Mucosa of rectum (tissue), 2 donors: Measurements from ENCODE around the gene CDKL4.

Experiments used
- H3K27ac ChIP-seq, 2 donors: one replicate each; pipeline ENCODE4 v1.7.0; 2013; ENCODE audit warnings: inconsistent platforms in 2 of 2, low read depth in 2 of 2, low read length in 2 of 2
- H3K27me3 ChIP-seq, 2 donors: one replicate each; pipeline ENCODE4 v1.7.0; 2013; ENCODE audit warnings: low read length in 2 of 2; ENCODE audit not compliant: control insufficient read depth in 2 of 2, insufficient read depth in 2 of 2
- H3K36me3 ChIP-seq, 2 donors: one replicate each; pipeline ENCODE4 v1.7.0; 2013; ENCODE audit warnings: low read length in 2 of 2; ENCODE audit not compliant: control insufficient read depth in 2 of 2, insufficient read depth in 2 of 2
- H3K4me1 ChIP-seq, 2 donors: one replicate each; pipeline ENCODE4 v1.7.0; 2013; ENCODE audit warnings: low read length in 2 of 2, mild to moderate bottlenecking in 1 of 2; ENCODE audit not compliant: control insufficient read depth in 2 of 2, insufficient read depth in 2 of 2
- H3K4me3 ChIP-seq, 2 donors: one replicate each; pipeline ENCODE4 v1.7.0; 2013; ENCODE audit warnings: low read length in 2 of 2
- H3K9ac ChIP-seq, 2 donors: one replicate each; pipeline ENCODE4 v1.7.0; 2013; ENCODE audit warnings: low read length in 2 of 2, low read depth in 1 of 2, mild to moderate bottlenecking in 1 of 2
- H3K9me3 ChIP-seq, 2 donors: one replicate each; pipeline ENCODE4 v1.7.0; 2013; ENCODE audit warnings: low read length in 2 of 2; ENCODE audit not compliant: control insufficient read depth in 2 of 2
- donor health status: healthy.
- donor health status: Normal muscosa, but diverticular disease.

CDKL4 gene

GRCh38 chr2:39136799-39137198 lies 107.0 kb downstream of the CDKL4 start:
- no peaks in the 10 kb centered on the region for H3K27me3 ChIP-seq
- H3K9me3 ChIP-seq = no peaks in the 10 kb centered on the region
- H3K9ac ChIP-seq = no peak overlapping the region
- no peaks in the 10 kb centered on the region for H3K36me3 ChIP-seq
- H3K4me3 ChIP-seq = no peak overlapping the region
- H3K27ac ChIP-seq = no peak overlapping the region
- H3K4me1 ChIP-seq = no peaks in the 10 kb centered on the region

GRCh38 chr2:39135690-39136259 lies 108.0 kb downstream of the CDKL4 start:
- Histone ChIP-seq H3K4me1 (no peaks in the 10 kb centered on the region), H3K4me3 (no peak overlapping the region), H3K9ac (no peak overlapping the region), H3K36me3 (no peaks in the 10 kb centered on the region), H3K27ac (no peak overlapping the region), H3K27me3 (no peaks in the 10 kb centered on the region), H3K9me3 (no peaks in the 10 kb centered on the region)

- Histone ChIP-seq H3K27me3 (no peaks in the 10 kb centered on the region), H3K4me1 (no peaks in the 10 kb centered on the region), H3K9ac (no peak overlapping the region), H3K36me3 (no peaks in the 10 kb centered on the region), H3K27ac (no peak overlapping the region), H3K4me3 (no peak overlapping the region), H3K9me3 (no peaks in the 10 kb centered on the region)
These were observed 110.4 kb downstream of the CDKL4 start for GRCh38 chr2:39133215-39133851.

GRCh38 chr2:39128919-39129391 lies 114.8 kb downstream of the CDKL4 start:
- no peak overlapping the region for H3K4me3 ChIP-seq
- H3K36me3 ChIP-seq = no peaks in the 10 kb centered on the region
- no peak overlapping the region for H3K9ac ChIP-seq
- H3K27me3 ChIP-seq = no peaks in the 10 kb centered on the region
- H3K27ac ChIP-seq = peak overlapping the region; percentile 19 to 22
- no peaks in the 10 kb centered on the region for H3K9me3 ChIP-seq
- peaks cover 5 to 6% of the 10 kb centered on the region in 2 donors for H3K4me1 ChIP-seq

GRCh38 chr2:39127973-39128372 lies 115.8 kb downstream of the CDKL4 start:
- Histone ChIP-seq H3K9me3 (no peaks in the 10 kb centered on the region), H3K36me3 (no peaks in the 10 kb centered on the region), H3K4me3 (no peak overlapping the region), H3K4me1 (peaks cover 10 to 11% of the 10 kb centered on the region in 2 donors), H3K27ac (peak overlapping the region in 1 of 2 donors; percentile 16), H3K27me3 (no peaks in the 10 kb centered on the region), H3K9ac (no peak overlapping the region)
